Stimulated activated CD8-positive, alpha-beta memory T cell treated with anti-CD3 and anti-CD28 coated beads, Interleukin-2, amount 100 ng/mL, for 48 hours (primary cell): ENCODE measurements around the gene YIPF6.
"Not testable (repeated sequence)": the region's sequence is repeated elsewhere in the genome, so short reads cannot be mapped to it uniquely, and the experiment has no call there.

Experiments used
- DNase-seq, 2 donors: peaks; one replicate each; pipeline ENCODE4 v3.0.0-alpha.2; 2020; ENCODE audit warnings: low read depth in 2 of 2

YIPF6 gene

GRCh38 chrX:68498508-68499379 is at the start of gene YIPF6:
Gene YIPF6, plus strand, starts transcription at chrX:68499051. Its CDS starts 16 bp downstream, at chrX:68499067.
- peak; percentile 36 to 59 for DNase-seq

GRCh38 chrX:68451720-68452119 is 47.1 kb upstream of the YIPF6 start:
- DNase-seq, result no peak

GRCh38 chrX:68454476-68455150 is 44.2 kb upstream of the YIPF6 start:
- DNase-seq, result no peak

GRCh38 chrX:68455151-68455510 is 43.7 kb upstream of the YIPF6 start:
- no peak for DNase-seq

GRCh38 chrX:68461093-68461492 is 37.8 kb upstream of the YIPF6 start:
- no peak for DNase-seq

- DNase-seq, result no peak
These were observed 37.3 kb upstream of the YIPF6 start for GRCh38 chrX:68461576-68461975.

- DNase-seq, result no peak
These were observed 36.7 kb upstream of the YIPF6 start for GRCh38 chrX:68462197-68462596.

- peak in 1 of 2 donors; percentile 5 for DNase-seq
These were observed 36.2 kb upstream of the YIPF6 start for GRCh38 chrX:68462653-68463052.

GRCh38 chrX:68463880-68464279 is 35.0 kb upstream of the YIPF6 start:
- DNase-seq, result no peak

GRCh38 chrX:68464796-68465195 is 34.1 kb upstream of the YIPF6 start:
- DNase-seq, result no peak

GRCh38 chrX:68480969-68481368 is 17.9 kb upstream of the YIPF6 start:
- DNase-seq, result no peak

GRCh38 chrX:68486198-68486597 is 12.7 kb upstream of the YIPF6 start:
- DNase-seq, result not testable (repeated sequence)

GRCh38 chrX:68487254-68487653 is 11.6 kb upstream of the YIPF6 start:
- no peak for DNase-seq

- DNase-seq, result no peak
These were observed 10.9 kb upstream of the YIPF6 start for GRCh38 chrX:68487924-68488323.

- no peak for DNase-seq
These were observed 10.2 kb upstream of the YIPF6 start for GRCh38 chrX:68488657-68489056.

GRCh38 chrX:68490644-68491043 is 8.2 kb upstream of the YIPF6 start:
- no peak for DNase-seq

- no peak for DNase-seq
These were observed 6.3 kb upstream of the YIPF6 start for GRCh38 chrX:68492583-68492982.

GRCh38 chrX:68493776-68494175 is 5.1 kb upstream of the YIPF6 start:
- not testable (repeated sequence) for DNase-seq

- DNase-seq, result no peak
These were observed 775 bp upstream of the YIPF6 start for GRCh38 chrX:68498044-68498507.

GRCh38 chrX:68499543-68500504 is 973 bp downstream of the YIPF6 start:
- no peak for DNase-seq

- DNase-seq, result peak; percentile 16 to 46
These were observed 5.2 kb downstream of the YIPF6 start for GRCh38 chrX:68503836-68504636.
